ENCODE results near the gene CCDC92B.

CCDC92B gene

GRCh38 chr17:2718150-2718938, 31.1 kb downstream of the CCDC92B start (continued):
- TF ChIP-seq TCF4 (CRISPR knock-in tag; IDR thresholded peaks at IDR 0.05; ENCODE audit: borderline replicate concordance) = no peak
- TF ChIP-seq ESRRG (CRISPR knock-in tag; IDR thresholded peaks at IDR 0.05) = no peak
- no peak for TF ChIP-seq ZNF565 (CRISPR knock-in tag; conservative IDR thresholded peaks at IDR 0.05; ENCODE audit: low read depth)
- TF ChIP-seq SNAI2 (CRISPR knock-in tag; IDR thresholded peaks at IDR 0.05) = no peak
- TF ChIP-seq ZNF70 (CRISPR knock-in tag; IDR thresholded peaks at IDR 0.05) = no peak

- no peak for ATAC-seq
- no peak for TF ChIP-seq ARNTL (CRISPR knock-in tag; IDR thresholded peaks at IDR 0.05; ENCODE audit: borderline replicate concordance, low read depth)
- no peak for TF ChIP-seq SNAI2 (CRISPR knock-in tag; IDR thresholded peaks at IDR 0.05)
- no peak for TF ChIP-seq ZFP3 (CRISPR knock-in tag; IDR thresholded peaks at IDR 0.05)
- TF ChIP-seq TCF4 (CRISPR knock-in tag; IDR thresholded peaks at IDR 0.05; ENCODE audit: borderline replicate concordance) = no peak
- TF ChIP-seq PPARA (CRISPR knock-in tag; IDR thresholded peaks at IDR 0.05; ENCODE audit: borderline replicate concordance) = no peak
- TF ChIP-seq, protein P1, sequence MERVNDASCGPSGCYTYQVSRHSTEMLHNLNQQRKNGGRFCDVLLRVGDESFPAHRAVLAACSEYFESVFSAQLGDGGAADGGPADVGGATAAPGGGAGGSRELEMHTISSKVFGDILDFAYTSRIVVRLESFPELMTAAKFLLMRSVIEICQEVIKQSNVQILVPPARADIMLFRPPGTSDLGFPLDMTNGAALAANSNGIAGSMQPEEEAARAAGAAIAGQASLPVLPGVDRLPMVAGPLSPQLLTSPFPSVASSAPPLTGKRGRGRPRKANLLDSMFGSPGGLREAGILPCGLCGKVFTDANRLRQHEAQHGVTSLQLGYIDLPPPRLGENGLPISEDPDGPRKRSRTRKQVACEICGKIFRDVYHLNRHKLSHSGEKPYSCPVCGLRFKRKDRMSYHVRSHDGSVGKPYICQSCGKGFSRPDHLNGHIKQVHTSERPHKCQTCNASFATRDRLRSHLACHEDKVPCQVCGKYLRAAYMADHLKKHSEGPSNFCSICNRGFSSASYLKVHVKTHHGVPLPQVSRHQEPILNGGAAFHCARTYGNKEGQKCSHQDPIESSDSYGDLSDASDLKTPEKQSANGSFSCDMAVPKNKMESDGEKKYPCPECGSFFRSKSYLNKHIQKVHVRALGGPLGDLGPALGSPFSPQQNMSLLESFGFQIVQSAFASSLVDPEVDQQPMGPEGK (CRISPR knock-in tag; IDR thresholded peaks at IDR 0.05; ENCODE audit: borderline replicate concordance) = no peak
- no peak for TF ChIP-seq ZC3H10 (CRISPR knock-in tag; IDR thresholded peaks at IDR 0.05)
- TF ChIP-seq ZNF565 (CRISPR knock-in tag; conservative IDR thresholded peaks at IDR 0.05; ENCODE audit: low read depth) = no peak
- TF ChIP-seq POU6F1 (CRISPR knock-in tag; IDR thresholded peaks at IDR 0.05; ENCODE audit: borderline replicate concordance, low read depth) = no peak
Observed at GRCh38 chr17:2716649-2717048, 32.8 kb downstream of the CCDC92B start.

- ATAC-seq = no peak
- no peak for TF ChIP-seq ZNF8 (CRISPR knock-in tag; IDR thresholded peaks at IDR 0.05)
- no peak for TF ChIP-seq BACH2 (CRISPR knock-in tag; IDR thresholded peaks at IDR 0.05; ENCODE audit: borderline replicate concordance)
- TF ChIP-seq ZNF70 (CRISPR knock-in tag; IDR thresholded peaks at IDR 0.05) = no peak
- no peak for TF ChIP-seq SNAI2 (CRISPR knock-in tag; IDR thresholded peaks at IDR 0.05)
Observed at GRCh38 chr17:2713881-2714280, 35.6 kb downstream of the CCDC92B start.

DNA sequence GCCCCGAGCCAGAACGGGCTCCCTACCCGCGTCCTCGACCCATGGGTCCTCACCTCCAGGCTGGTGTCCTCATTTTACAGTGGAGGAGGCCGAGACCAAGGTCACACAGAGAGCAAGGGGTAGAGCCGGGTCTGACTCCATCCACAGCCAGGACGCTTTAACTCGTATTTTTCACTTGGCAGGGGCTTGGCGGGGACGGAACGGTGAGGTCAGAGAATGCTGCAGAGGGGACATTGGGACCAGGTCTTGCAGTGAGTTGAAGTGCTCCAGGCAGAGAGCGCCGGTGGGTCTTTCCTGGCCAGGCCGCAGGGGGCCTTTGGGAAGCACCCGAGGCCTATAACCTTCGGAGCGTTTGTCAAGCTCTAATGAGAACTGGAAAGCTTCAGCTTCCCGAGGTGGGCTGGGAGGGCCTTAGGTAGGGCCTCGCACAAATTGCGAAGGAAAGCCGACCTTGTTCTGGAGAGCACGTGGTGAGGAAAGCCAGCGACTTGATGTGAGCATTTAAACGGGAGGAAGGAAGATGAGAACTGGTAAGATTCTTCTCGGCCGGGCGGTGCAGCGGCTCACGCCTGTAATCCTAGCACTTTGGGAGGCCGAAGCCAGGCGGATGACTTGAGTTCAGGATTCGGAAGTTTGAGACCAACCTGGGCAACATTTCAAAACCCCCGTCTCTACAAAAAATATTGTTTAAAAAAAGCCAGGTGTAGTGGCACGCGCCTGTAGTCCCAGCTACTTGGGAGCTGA, 37.0 kb downstream of the CCDC92B start:
- no peak for TF ChIP-seq TCF4 (CRISPR knock-in tag; IDR thresholded peaks at IDR 0.05; ENCODE audit: borderline replicate concordance)
- peak; percentile 10 for ATAC-seq

- peak; percentile 93 for ATAC-seq
- TF ChIP-seq ZNF70 (CRISPR knock-in tag; IDR thresholded peaks at IDR 0.05) (no peak), BACH2 (CRISPR knock-in tag; IDR thresholded peaks at IDR 0.05; ENCODE audit: borderline replicate concordance) (no peak), ESRRG (CRISPR knock-in tag; IDR thresholded peaks at IDR 0.05) (no peak)
- TF ChIP-seq, protein P2, sequence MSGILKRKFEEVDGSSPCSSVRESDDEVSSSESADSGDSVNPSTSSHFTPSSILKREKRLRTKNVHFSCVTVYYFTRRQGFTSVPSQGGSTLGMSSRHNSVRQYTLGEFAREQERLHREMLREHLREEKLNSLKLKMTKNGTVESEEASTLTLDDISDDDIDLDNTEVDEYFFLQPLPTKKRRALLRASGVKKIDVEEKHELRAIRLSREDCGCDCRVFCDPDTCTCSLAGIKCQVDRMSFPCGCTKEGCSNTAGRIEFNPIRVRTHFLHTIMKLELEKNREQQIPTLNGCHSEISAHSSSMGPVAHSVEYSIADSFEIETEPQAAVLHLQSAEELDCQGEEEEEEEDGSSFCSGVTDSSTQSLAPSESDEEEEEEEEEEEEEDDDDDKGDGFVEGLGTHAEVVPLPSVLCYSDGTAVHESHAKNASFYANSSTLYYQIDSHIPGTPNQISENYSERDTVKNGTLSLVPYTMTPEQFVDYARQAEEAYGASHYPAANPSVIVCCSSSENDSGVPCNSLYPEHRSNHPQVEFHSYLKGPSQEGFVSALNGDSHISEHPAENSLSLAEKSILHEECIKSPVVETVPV (CRISPR knock-in tag; IDR thresholded peaks at IDR 0.05) = no peak
Observed at GRCh38 chr17:2711608-2712299, 37.7 kb downstream of the CCDC92B start, which contains the start of gene CLUH. Gene CLUH, minus strand, starts transcription at chr17:2711764. Its CDS starts 103 bp downstream, at chr17:2711661.

GRCh38 chr17:2710803-2711607, 38.4 kb downstream of the CCDC92B start:
- peak; percentile 8; the same call in 2 of the 3 replicates for ATAC-seq
- TF ChIP-seq ISL1 (CRISPR knock-in tag; IDR thresholded peaks at IDR 0.05) (no peak), TOX (CRISPR knock-in tag; IDR thresholded peaks at IDR 0.05; ENCODE audit: borderline replicate concordance) (no peak), GLIS3 (CRISPR knock-in tag; IDR thresholded peaks at IDR 0.05) (no peak), TCF4 (CRISPR knock-in tag; IDR thresholded peaks at IDR 0.05; ENCODE audit: borderline replicate concordance) (no peak), ZNF565 (CRISPR knock-in tag; conservative IDR thresholded peaks at IDR 0.05; ENCODE audit: low read depth) (no peak), ARNTL (CRISPR knock-in tag; IDR thresholded peaks at IDR 0.05; ENCODE audit: borderline replicate concordance, low read depth) (no peak), ZNF70 (CRISPR knock-in tag; IDR thresholded peaks at IDR 0.05) (no peak), SNAI2 (CRISPR knock-in tag; IDR thresholded peaks at IDR 0.05) (no peak), PPARA (CRISPR knock-in tag; IDR thresholded peaks at IDR 0.05; ENCODE audit: borderline replicate concordance) (no peak), ZFP30 (CRISPR knock-in tag; IDR thresholded peaks at IDR 0.05) (no peak), ZC3H10 (CRISPR knock-in tag; IDR thresholded peaks at IDR 0.05) (no peak)
- TF ChIP-seq, protein P2 (CRISPR knock-in tag; IDR thresholded peaks at IDR 0.05) = no peak
- TF ChIP-seq, protein P1 (CRISPR knock-in tag; IDR thresholded peaks at IDR 0.05; ENCODE audit: borderline replicate concordance) = no peak

Data from SK-N-SH treated with all-trans-retinoic acid at 6 μM for 48 hours (cell line).